Measurements from ENCODE around the gene L3MBTL3.
A peak's percentile ranks its signal among the peaks of the same experiment; 100 is the strongest.
"Not testable (repeated sequence)": the region's sequence is repeated elsewhere in the genome, so short reads cannot be mapped to it uniquely, and the experiment has no call there.

The L3MBTL3 gene

DNA sequence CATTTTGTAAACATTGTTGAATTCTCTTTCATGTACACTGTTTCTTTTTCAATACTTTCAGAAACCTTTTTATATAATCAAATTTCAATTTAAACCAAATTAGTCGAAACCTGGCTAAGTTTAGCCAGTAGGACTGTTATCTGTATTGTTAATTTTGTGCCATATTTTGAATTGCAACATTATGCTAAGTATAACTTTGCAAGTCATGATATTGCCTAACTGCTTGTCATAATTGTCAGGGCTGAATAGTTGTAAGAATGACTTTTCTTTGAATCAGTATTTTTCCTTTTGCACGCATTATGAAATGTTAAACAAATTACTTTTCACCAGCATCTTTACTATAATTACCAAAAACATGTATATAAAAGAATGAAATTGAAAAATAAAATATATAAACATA, 121.7 kb downstream of the L3MBTL3 start:
- no peak for DNase-seq

DNA sequence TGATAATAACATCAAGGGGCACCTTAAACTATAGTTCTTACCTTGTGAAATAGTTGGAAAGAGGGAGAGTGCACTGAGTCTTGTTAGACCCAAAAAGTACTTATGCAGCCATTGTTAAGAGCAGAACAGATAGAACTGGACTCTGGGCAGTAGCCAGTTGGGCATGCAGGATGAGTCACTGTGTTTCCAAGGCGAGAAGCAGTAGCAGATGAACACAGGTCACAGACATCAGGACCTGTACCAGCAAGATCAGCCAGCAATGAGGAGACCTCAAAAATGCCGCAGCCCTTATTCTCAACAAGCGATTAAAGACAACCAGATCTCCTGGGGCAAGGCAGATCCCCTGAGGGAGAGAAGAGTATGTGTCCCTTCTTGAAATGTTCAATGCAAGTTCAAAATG, 125.3 kb downstream of the L3MBTL3 start:
- DNase-seq, result no peak

DNA sequence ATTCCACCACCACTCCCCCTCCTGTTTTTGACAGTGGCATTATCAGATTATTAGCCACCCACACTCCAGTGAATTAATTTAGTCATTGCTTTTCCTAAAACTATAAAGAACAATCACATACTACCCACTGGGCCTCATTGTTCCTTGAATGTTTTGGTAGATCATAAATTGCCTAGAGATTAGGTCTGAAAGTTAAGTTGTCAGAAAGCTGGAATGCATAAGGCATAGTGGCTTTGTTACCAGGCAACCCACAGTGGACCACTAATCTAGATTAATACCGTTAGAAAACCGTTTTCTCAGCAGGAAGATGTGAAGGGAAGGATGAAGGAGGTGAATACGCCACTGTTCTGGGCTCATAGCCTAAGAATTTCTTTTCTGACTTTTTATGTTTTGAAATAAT, 128.7 kb downstream of the L3MBTL3 start:
- no peak for DNase-seq

DNA sequence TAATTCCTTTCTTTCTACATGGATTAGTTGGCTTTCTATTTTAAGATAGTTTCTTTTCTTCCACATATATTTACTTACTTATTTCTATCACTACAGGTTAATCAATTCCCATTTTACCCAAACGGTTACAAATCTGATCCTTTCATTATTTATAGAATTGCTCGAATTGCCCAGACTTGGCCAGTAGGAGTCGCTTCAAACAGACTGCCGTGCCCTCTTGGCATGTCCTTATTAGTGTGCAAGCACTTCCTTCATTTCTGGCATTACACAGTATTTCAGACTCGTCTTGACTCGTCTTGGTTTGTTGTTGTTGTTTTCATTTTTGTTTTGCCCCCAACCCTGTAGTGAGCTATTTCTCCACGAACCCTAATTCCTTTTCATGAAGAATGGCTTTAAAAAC, 129.8 kb downstream of the L3MBTL3 start:
- no peak for DNase-seq

DNA sequence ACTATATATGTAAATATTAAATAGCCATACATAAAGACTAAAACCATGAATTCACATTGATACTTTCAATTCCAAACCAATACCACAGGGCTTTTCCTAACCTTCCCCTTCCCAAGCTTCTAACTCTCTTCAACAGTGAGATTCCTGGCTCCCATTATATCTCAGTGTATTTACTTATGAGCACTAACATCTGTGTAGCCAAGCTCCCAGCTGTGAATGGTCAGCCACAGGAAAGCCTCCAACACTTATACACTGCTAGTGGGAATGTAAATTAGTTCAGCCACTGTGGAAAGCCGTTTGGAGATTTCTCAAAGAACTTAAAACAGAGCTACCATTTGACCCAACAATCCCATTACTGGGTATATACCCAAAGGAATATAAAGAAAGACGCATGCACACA, 130.6 kb downstream of the L3MBTL3 start:
- DNase-seq, result not testable (repeated sequence)

DNA sequence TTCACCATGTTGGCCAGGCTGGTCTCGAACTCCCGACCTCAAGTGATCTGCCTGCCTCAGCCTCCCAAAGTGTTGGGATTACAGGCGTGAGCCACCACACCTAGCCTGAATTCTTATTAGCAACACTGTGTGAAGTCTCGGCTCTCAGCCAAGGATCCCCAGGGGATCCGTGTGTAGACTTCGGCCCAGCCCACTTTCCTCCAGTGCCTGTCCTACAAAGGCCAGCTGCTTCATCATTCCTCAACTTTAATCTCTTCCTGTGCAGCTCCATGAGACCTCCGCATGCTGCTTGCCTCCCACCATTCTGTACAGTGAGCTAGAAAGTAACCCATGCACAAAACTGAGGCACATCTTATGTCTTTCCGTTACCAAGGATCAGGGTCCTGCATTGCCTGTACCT, 132.5 kb downstream of the L3MBTL3 start:
- DNase-seq, result no peak

DNA sequence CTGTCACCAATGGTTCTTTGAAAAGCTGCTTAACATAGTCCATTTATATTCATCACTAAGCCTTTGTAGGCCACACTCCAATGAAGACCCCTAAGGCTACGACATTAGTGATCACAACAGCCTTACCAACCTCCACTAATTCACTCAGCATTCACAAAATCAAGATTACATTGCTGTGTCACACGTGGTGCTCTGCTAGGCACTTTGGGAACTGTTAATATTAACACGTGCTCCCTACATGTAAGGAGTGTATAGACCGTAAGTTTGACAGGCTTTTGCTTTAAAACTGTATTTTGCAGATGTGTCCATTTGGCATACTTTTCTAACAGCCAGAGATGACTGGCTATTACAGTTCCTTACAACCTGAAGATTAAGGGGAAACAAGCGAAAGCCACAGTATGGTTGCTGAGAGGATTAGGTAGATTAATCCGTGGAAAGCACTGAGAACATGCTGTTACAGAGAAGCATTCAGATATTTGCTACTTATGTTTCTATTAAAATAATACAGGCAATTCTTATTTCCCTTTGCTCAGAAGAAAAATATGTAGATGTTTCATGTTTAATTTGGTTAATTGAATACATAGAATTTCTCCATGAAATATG, 134.6 kb downstream of the L3MBTL3 start:
- no peak for DNase-seq

DNA sequence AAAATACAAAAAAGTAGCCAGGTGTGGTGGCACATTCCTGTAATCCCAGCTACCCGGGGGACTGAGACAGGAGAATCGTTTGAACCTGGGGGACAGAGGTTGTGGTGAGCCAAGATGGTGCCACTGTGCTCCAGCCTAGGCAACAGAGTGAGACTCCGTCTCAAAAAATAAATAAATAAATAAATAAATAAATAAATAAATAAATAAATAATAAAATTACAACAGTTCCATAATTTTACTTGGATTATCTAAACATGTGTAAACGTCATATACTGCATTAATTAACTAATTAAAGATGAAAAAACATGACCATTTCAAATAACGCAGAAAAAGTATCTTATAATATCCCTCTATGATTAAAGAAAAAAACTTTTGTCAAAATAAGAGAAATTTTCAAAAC, 138.5 kb downstream of the L3MBTL3 start:
- DNase-seq, result no peak

DNA sequence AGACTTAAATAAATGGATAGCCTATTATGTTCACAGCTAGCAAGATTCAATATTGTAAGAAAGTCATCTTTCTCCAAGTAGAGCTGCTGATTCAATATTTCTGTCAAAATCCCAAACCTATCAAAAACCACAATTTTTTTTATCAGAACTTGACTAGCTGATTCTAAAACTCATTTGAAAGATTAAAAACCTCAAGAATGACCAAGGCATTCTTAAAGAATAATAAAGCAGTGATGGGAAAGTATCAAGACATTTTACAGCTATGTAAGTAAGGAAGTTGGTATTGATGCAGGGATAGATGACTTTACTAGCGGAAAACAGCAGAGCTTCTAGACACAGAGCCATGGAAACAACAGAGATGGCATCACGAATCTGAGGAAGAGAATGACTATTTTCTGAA, 139.7 kb downstream of the L3MBTL3 start:
- DNase-seq, result peak; percentile 20

DNA sequence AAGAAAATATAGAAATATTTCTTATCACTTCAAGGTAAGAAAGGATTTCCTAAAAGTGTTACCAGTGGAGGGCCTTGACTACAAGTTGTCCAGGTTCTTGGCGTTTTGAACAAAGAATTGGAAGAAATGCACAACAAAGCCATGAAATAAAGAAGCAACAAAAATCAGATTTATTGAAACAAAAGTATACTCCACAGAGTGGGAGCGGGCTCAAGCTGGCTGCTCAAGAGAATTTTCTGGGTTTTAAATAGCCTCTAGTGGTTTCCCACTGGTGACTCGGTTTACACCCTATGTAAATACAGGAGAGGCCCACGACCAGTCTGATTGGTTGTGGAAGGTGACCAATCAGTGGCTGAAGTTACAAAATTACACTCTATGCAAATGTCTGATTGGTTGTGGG, 140.2 kb downstream of the L3MBTL3 start:
- DNase-seq, result no peak

DNA sequence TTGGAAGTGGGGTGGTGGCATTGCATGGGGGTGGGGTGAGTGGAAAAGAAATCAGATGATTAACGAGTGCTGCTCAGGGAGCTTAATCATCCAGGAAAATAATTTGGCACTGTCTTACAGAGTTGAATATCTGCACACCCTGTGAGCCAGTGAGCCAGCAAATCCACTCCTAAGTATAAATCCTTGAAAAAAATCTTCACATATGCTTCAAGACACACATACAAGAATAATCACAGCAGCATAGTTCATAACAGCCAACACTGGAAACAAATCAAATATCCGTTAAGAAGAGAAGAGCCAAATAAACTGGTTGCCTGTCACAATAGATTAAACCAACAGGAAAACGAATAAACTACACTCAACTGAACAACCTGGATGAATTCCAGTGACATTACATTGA, 141.6 kb downstream of the L3MBTL3 start:
- no peak for DNase-seq

DNA sequence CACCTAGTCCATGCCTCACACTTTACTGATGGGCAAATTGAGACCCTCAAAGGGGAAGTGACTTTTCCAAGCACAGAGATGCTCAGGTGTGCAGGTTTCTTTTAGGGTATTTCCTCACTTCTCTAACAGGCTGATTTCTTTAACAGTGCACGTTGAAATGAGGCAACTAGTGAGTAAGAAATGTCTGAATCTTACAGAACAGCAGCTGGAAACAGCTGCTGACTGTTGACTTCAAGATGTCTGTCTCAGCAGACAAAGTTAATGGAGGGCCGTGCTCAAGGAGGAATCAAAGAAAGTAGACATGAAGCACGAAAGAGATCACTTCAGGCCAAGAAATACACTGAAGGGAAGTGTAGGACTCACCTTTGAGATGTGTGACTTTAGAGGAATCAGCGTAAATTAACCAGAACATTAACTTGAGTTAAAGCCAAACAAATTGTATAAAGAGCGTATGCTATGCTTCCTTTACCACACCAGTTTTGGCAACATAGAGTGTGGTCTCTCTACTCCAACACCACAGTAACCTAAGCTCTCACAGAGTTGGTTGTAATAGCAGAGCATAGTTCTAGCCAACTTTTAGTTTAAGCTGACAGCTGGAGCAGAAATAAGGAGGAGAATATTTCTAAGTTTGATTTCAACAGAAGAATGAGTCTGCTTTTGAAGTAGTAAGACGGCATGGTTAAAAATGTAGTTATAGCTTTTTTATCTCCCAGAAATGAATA, 143.5 kb downstream of the L3MBTL3 start:
- no peak for DNase-seq

DNA sequence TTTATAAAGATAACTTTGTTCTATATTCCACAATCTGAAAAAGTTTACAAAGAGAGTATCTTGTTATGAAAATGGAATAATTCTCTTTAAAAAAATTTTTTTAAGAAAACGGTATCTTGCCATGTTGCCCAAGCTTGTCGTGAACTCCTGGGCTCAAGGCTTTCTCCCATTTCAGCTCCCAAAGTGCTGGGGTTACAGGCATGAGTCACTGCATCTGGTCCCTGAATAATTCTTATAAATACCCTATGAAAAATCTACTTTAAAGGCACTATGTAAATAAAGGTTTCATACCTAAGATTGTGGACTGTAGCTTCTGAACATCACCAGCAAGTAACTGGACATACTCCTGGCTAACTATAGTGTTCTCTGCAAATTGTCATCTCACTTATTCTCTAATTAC, 144.0 kb downstream of the L3MBTL3 start:
- DNase-seq, result no peak

DNA sequence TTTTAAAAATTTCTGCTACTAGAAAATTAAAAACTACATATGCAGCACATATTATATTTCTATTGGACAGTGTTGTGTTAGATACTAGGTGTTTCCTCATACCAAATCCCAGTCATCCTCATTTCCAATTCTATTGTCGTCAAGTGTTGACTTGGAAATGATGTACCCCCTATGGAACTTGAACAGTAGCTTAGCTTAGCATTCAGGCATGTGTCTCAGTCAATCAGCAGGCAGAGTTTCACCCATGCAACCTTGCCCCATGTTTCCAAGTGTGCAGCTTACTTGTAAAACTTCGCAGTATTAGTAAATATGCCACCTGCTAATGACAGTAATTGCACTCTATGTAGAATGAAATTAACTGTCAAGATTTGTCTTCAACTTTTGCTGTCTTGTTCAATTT, 144.9 kb downstream of the L3MBTL3 start:
- DNase-seq, result no peak

DNA sequence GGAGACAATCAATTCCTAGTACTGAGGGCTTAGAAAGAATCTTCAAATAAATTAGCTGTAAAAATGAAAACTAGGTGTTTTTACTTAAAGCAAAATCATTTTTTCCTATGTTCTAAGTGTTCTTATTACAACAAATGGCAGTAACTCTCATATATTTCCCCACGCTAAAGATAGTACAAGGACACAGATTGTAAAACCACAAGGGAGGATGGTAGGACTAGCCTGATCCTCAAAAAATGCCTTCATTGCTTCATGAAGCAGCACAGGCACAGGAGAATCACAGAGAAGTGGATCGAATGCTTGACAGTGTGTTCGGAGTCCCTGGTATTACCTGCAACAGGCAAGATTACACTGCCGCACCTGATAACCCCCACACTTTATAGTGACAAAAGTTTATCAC, 145.9 kb downstream of the L3MBTL3 start:
- DNase-seq, result no peak

DNA sequence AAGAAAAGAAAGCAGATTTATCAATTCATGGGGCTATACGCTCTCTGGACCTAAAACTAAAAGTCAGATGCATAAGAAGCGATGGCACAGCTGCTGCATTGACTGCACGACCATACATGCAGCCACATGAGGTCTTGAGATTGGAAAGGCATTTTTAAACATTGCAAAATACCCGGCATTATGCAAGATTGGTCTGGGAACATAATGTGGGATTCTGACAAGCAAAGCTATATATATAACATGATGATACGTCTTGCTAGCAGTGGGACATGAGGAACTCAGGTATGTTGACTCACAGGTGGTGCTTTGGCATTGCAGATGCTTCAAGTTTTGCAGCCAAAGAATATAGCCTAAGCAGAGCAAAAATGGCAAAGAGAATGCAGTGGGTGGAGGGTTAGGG, 149.3 kb downstream of the L3MBTL3 start:
- no peak for DNase-seq

DNA sequence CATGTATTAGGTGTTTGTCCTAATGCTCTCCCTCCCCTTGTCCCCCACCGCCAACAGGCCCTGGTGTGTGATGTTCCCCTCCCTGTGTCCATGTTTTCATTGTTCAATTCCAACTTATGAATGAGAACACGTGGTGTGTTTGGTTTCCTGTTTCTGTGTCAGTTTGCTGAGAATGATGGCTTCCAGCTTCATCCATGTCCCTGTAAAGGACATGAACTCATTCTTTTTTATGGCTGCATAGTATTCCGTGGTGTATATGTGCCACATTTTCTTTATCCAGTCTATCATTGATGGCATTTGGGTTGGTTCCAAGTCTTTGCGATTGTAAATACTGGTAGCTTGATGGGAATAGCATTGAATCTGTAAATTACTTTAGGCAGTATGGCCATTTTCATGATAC, 151.8 kb downstream of the L3MBTL3 start:
- not testable (repeated sequence) for DNase-seq

DNA sequence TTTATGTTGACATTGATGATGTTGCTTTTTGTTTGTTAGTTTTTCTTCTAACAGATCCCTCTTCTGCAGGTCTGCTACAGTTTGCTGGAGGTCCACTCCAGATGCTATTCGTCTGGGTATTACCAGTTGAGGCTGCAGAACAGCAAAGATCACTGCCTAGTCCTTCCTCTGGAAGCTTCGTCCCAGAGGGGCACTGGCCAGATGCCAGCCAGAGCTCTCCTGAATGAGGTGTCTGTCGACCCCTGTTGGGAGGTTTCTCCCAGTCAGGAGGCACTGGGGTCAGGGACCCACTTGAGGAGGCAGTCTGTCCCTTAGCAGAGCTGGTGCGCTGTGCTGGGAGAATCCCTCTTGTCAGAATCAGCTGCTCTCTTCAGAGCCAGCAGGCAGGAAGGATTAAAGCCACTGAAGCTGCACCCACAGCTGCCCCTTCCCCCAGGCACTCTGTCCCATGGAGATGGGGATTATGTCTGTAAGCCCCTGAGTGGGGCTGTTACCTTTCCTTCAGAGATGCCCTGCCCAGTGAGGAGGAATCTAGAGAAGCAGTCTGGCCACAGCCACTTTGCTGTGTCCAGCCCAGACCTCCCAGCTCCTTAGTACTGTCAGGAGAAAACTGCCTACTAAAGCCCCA, 155.1 kb downstream of the L3MBTL3 start:
- not testable (repeated sequence) for DNase-seq

DNA sequence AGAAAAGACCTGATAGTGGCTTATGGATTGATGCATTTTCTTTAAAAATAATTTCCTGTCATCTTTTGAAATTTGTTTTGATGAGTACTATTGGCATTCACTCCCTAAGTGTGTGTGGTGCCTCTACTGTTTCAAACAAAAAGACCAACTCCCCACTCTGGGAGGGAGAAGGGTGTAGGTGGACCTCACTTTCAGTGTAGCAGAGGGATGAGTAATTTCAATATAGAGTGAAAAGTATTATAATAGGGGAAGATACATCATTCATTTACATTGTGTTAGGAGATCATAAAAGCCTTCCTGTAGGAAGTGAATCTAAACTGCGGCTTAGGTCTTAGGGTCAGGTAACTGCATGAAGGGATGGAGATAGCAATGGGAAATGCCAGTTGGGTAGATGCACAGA, 158.0 kb downstream of the L3MBTL3 start:
- DNase-seq, result no peak

DNA sequence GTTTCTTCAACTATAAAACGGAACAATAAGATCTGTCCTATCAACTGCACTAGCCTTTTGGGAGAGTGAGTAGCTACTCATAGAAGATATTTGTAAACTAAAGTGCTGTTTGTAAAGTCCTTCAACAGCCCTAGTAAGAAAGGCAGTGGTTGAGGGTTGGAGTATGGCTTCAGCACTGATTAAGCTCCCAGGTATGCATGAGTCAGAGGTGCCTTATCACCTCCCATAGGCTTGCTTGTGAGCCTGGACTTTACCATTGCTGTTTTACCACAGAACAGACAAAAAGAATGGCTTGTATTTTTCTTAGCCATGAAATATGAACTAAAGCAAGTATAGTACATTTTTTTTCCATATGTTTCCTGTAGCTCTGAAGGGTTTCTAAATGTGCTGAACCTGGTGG, 160.3 kb downstream of the L3MBTL3 start:
- DNase-seq, result peak; percentile 94

DNA sequence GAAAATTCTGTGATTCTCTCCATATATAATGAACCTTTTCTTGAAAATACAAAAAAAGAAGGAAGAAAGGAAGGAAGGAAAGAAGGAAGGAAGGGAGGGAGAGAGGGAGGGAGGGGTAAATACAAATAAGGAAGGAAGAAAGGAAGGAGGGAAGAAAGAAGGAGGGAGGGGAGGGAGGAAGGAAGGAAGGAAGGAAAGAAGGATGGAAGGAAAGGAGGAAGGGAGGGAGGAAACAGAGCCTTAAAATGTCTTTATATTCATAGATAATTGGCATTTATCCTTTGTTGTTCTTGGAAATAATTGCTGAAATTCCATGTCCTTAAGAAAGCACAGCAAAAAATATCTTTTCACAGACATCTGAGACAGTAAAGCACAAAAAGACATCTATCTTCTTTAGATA, 164.1 kb downstream of the L3MBTL3 start:
- DNase-seq, result no peak

DNA sequence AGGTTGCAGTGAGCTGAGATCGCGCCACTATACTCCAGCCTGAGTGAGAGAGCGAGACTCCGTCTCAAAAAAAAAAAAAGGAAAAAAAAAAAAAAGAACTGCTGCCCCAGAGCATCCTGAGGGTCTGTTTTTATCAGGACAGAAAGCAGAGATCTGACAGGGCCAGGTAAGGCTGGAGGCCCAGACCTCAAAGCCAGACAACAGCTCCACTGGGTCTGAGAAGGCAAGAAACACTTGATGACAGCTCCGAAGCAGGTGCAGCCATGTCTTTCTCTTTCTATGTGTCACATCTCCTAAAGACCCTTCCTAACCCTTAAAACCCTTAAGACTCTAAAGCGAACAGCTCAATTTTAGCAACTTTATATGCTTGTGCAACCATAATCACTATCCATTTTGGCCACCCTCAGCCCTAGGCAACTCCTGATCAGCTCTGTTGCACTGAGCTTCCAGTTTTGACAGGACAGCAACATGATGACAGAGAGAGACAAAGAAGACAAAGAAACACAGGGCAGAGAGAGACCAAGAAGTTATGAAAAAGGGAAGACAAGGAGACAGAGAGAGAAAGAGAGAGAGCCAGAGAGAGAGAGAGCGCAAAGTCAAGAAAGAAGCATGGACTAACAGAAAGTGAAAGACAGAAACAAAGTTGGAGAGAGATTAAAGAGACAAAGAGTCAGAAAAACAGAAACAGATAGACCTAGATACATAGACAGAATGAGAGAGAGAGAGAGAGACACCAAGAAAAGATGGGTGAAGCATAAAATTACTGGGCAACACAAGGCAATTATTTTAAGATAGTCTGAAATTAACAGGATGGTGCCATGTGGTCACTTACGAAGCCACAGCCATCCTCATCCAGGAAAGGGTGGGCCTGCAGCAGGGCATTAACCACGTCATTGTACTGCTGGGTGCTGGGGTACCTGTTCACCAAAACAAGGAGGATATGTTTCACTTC, 165.2 kb downstream of the L3MBTL3 start:
- DNase-seq, result no peak

DNA sequence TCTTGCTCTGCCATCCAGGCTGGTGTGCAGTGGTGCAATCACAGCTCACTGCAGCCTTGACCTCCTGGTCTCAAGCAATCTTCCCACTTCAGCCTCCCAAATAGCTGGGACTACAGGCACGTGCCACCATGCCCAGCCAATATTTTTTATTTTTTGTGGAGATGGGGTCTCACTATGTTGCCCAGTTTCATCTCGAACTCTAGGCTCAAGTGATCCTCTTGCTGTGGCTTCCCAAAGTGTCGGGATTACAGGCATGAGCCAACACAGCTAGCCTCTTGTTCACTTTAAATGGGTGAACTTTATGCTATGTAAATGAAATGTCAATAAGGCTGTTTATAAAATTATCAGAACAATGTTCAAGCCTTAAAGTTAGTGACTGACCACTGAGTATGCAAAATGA, 167.3 kb downstream of the L3MBTL3 start:
- no peak for DNase-seq
